NAMALWA (cell line): ENCODE measurements around the gene COX7A2L.
"Not testable (repeated sequence)": the region's sequence is repeated elsewhere in the genome, so short reads cannot be mapped to it uniquely, and the experiment has no call there.

Source experiments
- DNase-seq: peaks from one replicate; pipeline ENCODE4 v3.0.0-alpha.2; 2015; ENCODE audit warnings: low spot score

The COX7A2L gene

DNA sequence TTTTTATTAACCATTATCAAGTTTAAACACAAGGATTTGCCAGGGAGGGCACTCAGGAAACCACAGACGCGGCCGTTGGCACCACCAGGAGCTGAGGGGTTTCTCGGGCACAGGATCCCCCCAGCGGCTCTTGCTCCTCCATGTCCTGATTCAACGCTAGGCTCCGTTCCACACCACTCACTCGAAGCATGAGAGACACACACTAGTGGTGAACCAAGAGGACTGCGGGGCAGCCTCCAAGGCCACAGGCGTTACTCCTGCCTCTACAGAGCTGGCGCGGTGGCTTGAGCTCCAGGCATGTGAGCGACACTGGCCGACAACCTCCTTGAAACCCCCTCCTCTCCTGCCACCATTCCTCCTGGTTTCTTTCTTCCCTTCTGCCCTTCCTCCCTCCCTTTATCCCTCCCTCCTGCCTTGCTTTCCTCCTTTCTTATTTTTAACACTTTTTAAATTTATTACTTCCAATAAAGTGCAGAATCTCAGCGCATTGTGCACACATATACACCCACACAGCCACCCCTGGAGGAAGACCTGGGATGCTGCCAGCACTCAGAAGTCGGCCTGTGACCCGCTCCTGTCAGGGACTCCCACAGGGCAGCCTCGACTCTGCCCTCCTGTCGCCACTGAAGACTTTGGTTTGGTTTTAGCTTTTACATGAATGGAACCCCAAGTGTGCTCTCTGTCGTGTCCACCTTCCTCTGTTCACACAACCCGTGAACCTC, 21.7 kb downstream of the COX7A2L start:
- peak; percentile 46 for DNase-seq

GRCh38 chr2:42338567-42339190, 22.3 kb downstream of the COX7A2L start:
- no peak for DNase-seq

DNA sequence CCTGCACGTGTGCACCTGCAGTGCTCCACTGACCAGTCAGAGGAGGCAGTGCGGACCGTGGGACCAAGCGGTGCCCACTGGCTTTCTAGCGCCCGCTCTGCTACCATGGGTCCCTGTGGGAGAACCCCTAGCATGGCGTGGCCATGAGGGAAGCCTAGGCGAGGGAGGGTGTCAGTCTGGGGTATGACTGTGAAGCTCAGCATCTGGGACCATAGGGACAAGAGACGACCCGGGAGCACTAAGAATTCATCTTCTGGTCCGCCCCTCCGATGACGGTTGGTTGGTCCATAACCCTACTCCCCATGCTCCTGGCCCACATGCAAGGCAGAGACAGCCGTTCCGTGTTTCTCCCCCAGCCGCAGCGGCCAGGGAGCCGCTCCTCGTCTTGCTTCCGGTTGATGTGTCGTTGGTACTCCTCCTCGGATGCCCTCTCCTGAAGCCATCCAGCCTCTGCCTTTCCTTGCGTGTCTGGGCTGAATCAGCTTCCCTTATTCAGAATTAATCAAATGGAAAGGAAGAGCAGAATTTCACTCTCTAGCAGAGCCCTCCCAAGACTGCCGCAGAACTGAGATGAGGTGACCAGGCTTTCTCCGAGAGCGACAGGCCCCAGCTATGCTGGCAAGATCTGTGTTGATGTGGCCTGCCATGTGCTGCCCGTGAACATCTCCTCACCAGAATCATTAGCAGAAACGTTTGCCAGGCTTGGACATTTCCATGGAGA, 23.0 kb downstream of the COX7A2L start:
- DNase-seq = no peak

DNA sequence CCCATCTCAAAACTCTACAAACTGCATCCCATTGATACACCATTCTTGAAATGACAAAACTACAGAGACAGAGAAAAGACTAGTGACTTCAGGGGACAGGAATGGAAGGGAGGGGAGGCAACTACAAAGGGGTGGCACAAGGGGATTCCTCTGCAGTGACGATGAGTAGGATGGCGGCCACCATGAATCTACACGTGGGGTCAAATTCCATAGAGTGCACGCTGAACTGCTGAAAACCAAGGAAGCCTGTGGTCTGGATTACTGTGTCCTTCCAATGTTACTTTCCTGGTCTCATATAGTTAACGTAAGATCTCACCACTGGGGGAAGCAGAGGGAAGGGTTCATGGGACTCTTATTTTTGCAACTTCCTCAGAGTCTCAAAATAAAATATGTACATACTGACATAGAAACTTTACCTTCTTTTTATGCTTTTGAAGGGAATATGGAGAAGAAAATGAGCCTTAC, 23.6 kb downstream of the COX7A2L start:
- DNase-seq = peak; percentile 27

DNA sequence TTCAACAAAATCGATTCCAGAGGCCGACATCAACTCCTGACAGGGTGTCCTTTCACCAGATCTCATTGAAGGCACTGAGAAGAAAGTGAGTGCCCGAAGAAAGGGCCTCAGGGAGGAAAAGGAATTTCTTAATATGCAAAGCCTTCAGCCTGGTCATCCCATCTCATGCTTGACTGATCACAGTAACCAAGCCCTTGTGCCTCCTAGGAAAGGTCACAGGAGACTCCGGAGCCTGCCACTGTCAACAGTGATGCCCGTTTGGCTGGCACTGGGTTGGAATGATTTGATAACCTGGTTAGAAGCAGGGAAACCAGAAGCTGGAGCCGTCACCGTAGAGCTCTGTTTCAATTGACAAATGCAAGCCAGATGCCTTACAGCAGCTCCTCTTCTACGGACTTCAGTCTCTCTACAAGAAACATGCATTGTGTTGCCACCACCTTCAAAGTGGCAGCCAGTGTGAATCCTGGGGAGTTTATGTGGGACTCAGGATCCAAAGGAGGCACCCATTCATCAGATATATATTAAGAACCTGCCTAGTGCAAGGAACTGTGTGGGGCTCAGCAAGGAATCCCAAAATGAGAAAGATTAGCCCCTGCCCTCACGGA, 24.6 kb downstream of the COX7A2L start:
- DNase-seq = no peak

DNA sequence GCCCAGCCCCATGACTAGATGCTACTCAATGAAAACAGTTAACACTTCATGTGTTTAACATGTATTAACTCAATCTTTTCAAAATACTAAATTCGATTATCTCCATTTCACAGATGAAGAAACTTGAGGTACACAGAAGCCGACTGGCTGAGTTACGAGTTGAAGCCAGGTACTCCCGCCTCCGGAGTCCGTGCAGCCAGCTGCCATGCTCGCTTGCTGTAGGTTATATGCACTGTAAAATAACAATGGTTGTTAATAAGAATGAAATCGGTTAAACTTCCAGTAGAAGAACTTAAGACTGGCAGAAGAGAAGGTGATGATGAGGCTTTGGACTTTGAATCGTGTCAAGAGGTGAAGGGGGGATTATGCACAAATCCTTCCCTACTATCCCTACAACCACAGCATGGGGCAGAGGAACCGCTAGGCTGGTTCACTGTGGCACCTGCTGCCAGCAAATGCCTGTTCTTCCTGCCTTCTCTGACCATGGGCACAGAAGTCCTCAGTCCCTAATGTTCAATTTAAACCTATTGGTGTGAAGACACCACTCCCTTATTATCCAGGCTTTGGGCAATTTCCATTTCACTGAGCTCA, 25.4 kb downstream of the COX7A2L start:
- DNase-seq = no peak

- not testable (repeated sequence) for DNase-seq
Observed at GRCh38 chr2:42334865-42335264, 26.2 kb downstream of the COX7A2L start.

DNA sequence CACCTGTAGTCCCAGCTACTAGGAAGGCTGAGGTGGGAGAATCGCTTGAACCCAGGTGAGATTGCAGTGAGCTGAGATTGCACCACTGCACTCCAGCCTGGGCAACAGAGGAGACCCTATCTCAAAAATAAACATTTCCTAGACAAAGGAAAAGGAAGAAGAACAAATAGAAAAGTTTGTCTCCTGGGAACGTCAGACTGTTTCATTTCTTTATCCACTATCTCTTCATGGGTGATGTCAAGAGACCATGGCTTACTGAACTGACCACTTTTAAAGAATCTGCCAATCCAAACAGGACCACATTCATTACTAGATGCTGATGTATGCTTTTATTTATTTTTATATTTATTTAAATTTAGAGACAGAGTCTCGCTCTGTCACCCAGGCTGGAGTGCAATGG, 26.8 kb downstream of the COX7A2L start:
- DNase-seq = no peak

DNA sequence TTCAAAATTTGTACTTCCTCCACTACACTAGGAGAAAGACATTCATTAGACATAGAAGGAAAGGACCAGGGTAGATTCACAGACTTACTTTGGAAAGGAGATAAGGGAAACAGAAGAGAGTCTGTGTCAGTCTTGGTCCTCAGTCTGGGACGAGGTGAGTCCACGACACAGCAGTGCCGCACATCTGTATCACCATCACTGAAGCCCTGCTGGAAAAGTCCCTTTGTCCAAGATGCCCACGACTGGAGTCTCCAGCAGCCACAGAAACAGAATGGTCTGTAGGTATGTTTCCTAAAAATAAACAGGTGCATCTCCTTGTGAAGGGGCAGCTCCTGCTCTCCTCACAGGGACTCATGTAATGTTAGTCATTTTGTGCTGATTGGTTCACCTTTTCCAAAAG, 27.4 kb downstream of the COX7A2L start:
- DNase-seq = no peak

GRCh38 chr2:42332575-42332974, 28.4 kb downstream of the COX7A2L start:
- DNase-seq = no peak

DNA sequence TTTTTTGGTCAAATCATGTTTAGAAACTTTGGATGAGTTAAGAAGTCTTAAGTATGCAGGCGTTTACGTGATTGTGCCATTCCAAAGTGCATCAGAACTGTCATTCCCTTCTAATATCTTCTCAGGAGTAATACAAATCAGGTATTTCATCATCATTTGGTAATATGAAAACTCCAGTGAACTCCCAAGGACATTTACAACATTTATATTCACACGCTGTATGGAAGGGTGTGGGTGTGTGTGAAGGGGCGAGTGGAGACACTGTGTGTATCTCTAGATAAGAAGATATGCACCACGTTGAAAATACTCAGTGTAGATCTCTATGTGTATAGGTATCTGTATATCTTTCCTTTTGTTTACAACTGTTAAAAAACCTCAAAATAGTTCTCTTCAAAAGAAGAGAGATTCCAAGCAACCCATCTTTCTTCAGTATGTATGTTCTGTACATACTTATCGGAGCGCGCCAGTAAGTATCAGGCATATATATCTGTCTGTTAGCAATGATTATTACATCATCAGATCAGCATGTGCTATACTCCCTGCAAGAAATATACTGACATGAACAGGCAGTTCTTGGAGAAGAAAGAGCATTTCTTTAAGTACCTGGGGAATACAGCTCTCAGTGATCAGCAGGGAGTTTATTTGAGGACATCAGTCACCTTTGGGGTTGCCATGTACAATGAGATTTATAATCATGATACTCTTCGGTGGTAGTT, 29.3 kb downstream of the COX7A2L start:
- DNase-seq = no peak

- DNase-seq = no peak
Observed at GRCh38 chr2:42329736-42330135, 31.3 kb downstream of the COX7A2L start.

DNA sequence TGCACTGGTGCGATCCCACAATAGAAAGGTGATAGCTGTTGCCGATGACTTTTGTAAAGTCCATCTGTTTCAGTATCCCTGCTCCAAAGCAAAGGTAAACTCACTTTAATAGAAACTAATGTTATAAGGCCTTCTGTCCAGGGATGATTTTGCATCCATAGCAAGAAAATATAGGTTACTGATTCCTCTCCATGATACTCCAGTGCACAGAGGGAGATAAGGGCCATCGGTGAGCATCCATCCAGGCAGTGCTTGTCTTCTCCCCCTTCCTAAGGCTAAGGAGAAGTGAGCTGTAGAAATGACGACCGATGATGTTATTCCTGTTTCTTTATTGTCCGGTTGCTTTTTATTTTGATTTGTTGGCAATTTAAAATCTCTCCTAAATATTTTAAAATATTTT, 32.1 kb downstream of the COX7A2L start:
- no peak for DNase-seq

DNA sequence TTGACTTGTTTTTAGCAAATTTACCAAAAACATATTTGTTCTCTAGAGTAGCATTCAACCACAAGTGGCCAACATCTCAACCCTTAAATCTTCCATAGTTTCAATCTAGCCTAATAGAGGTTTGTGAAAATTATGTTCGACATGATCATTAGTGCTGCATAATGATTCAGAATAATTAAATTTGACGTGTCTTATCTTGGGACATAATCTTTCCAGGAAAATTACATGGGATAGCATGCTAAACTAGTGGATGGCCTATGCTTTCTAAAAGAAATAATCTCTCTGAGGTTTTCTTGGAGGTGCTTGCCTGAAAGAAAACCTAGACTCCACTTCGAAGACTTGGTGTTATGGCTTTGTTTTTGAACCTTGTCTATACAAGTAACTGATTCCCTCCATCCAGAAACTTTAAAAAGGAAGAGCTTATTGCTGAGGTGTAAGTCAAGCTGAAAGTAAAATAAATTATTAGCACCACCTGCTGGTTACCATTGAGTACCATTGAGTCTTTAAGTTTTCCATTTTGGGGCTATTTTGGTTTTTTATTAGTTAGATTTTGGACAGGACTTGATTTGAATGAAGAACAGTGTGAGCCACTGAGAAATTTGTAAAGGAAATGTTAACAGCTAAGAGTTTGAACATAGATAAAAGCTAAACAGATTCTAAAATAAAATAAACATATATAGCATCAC, 32.7 kb downstream of the COX7A2L start:
- DNase-seq = peak; percentile 57

DNA sequence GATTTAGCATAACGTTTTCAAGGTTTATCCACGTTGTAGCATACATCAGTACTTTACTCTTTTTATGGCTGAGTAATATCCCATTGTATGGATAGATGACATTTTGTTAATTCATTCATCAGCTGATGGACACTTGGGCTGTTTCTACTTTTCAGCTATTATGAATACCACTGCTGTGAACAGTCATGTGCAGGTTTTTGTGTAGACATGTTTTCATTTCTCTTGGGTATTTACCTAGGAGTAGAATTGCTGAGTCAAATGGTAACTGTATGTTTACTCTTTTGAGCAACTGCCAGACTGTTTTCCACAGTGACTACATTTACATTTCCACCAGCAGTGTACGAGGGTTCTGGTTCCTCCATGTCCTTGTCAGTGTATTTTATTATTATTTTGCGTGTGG, 33.9 kb downstream of the COX7A2L start:
- DNase-seq = no peak

DNA sequence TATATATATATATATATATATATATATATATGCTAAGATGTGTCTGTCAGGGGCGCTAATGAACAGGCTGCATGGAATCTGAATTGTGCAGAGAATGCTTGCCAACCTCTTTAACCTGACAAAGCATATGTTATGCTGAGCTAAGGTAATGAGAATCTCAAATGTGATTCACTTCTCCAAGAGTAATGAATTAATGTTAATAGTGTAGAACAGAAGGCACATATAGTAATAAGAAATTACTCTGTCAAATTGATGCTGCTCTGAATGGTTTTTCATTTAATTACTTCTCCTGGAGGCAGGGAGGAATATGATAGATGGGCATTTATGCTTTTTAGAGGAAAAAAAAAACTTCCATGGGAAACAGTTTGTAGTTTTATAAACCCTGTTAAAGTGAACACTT, 35.4 kb downstream of the COX7A2L start:
- DNase-seq = no peak

DNA sequence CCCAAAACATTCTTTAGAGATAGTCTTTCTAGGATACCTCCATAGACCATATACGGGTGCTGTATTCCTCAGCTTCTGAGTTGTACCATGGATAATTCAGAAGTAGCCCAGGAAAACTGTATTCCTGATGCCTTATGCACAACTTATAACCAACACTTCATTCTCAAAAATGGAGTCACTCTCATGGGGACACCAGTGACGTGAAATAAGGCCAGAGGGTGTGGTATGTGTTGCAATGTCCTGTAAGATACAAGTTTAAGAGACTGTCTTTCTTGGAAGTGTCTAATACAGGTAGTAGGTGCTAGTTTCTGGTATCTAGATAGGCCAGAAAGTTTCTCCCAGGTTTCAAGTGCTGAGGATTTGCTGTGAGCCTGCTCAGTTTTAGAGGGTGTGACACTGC, 36.1 kb downstream of the COX7A2L start:
- no peak for DNase-seq

GRCh38 chr2:42324244-42324643, 36.8 kb downstream of the COX7A2L start:
- DNase-seq = no peak

DNA sequence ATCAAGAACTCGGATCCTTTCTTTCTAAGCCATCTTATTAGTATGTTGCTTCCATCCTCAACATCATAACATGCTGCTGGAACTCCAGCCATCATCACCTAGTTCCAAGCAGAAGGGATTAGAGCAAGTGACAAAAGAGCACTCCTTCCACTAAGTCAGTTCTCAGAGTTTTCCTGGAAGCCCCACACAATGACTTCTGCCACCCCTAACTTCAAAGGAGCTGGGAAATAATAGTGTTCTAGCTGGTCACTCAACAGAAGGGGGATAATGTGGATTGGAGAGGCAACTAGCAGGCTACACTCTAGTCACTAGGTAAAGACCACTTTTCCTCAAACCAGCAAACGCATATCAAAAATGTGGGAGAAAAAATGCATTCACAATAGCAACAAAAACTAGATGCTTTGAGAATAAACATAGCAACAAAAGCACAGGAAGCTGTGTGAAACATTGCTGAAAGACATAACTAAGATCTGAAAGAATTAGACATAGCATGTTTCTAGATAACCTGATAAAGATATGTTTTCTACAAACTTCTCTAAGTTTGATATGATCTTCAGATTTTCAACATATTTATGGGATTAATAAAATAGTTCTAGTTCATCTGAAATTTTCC, 39.5 kb downstream of the COX7A2L start:
- no peak for DNase-seq

- no peak for DNase-seq
Observed at GRCh38 chr2:42319265-42319664, 41.8 kb downstream of the COX7A2L start.

DNA sequence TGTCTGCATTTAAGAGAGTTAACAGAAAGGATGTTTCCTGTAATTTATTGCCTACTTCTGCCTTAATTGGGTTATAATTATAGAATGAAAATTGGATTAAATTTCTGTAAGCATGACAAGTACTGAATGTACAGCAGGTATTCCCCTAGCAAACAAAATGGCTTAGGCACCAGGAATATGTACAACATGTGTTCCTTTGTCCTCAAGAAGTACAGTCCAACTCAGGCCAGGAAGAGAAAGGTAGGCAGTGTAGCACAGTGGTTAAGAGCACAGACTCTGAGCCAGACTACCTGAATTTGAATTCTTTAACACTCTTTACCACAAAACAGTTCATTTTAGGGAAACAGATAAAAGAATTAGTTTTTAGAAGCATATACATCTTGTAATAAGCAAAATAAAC, 43.1 kb downstream of the COX7A2L start:
- no peak for DNase-seq
